Measurements from ENCODE around the gene ADARB2.

DNA sequence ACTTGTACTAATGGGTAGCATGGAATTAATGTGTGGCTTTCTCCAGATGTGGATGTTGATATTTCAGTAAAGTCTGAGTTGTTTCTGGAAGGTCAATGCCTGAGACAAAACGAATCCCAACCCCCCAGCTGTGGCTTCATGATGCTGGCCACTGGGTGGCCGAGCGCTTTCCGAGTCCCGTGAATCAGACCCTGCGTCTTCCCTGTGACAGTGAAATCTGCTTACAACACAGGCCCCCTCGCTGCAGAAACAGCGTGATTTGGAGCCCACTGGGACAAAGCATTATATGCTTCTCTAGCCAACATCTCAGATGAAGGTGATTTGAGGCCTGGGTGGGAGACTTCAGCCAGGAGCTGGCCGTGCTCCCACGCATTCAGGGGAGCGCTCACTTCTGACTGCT, 556.5 kb downstream of the ADARB2 start:
- no peak for TF ChIP-seq FOXM1 (IDR thresholded peaks at IDR 0.05; ENCODE audit: borderline replicate concordance)
- no peak for TF ChIP-seq BHLHE40 (IDR thresholded peaks at IDR 0.05; ENCODE audit: borderline replicate concordance)
- no peak for TF ChIP-seq SP1 (IDR thresholded peaks at IDR 0.05)
- no peak for TF ChIP-seq CTBP1 (IDR thresholded peaks at IDR 0.05; ENCODE audit: borderline replicate concordance)
- no peak for TF ChIP-seq FOXA1 (IDR thresholded peaks at IDR 0.05)
- TF ChIP-seq FOXK2 (IDR thresholded peaks at IDR 0.05) = no peak

Measured in HEK293T (cell line).